ENCODE measurements around the gene TTLL9. TPM values are rescaled to one million over a fixed set of nuclear protein-coding genes. Genes with fewer than 3 reads are reported as not detected.
A peak's percentile ranks its signal among the peaks of the same experiment; 100 is the strongest.

Gene TTLL9
- total and polyA plus RNA-seq, 10 of the 15 experiments (the other 5 are each of a cell fraction or from before 2014, with no cell fraction given): 0.03 to 0.77 (median 0.11) TPM; not detected in 2

DNA sequence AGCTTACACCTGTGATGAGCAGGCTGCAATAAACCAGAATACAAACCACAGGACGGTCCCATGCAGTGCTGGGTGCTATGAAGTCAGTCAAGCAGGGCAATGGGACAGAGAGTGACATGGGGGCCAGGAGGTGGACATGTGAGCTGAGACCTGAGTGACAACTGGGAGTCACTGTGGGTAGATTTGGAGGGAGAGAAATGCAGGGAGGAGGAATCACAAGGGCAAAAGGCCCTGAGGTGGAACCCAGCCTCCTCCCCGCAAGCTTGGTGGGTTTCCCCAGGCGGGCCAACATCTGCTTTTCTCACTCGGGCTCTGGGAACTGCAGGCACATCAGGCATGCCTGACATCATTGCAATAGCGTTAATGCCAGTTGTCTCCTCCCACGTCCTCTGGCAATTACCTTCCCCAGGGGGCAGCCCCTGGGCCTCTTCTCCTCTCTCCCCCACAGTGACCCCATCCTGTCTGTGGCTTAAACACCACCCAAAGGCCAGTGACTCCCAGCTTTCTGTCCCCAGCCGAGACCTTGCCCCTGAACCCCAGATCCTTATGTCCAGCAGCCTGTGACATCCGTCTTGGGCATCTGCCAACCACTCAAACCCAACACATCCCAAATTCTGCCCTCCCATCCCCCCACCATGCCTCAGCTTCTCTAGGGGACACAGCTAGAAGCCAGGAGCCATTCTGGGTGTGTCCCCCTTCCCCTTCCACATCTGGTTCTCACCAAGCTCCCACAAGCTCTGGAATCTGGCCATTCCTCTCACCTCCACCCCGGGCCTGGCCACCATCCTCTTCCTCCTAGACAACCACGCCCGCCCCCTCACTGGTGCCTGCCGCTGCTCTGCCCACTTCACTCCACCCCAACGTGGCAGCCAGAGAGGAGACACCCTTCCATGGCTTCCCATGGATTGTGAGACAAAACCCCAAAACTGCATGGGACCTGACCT lies 53.2 kb downstream of the TTLL9 start (continued):
- TF ChIP-seq TCF12 (IDR thresholded peaks at IDR 0.05; ENCODE audit: low read depth, low read length) (peak; percentile 42; the same call in 1 of the 2 replicates), CBX5 (IDR thresholded peaks at IDR 0.05; ENCODE audit: low read depth) (no peak), TCF7 (IDR thresholded peaks at IDR 0.05; ENCODE audit: borderline replicate concordance) (no peak), ZNF207 (IDR thresholded peaks at IDR 0.05; ENCODE audit: borderline replicate concordance) (0 out of 2 replicates have a peak, but pooled peaks have one; percentile 47), SUPT20H (IDR thresholded peaks at IDR 0.05; ENCODE audit: borderline replicate concordance, control insufficient read depth, low read depth, low read length) (no peak), ZBTB11 (CRISPR knock-in tag; IDR thresholded peaks at IDR 0.05) (no peak), IRF3 (IDR thresholded peaks at IDR 0.05) (no peak), RAD51 (IDR thresholded peaks at IDR 0.05) (no peak; the same call in 1 of the 2 replicates), ZNF217 (IDR thresholded peaks at IDR 0.05) (no peak), ZNF24 (IDR thresholded peaks at IDR 0.05) (no peak), DPF2 (IDR thresholded peaks at IDR 0.05) (peak; percentile 86)
- TF ChIP-seq, protein P1, sequence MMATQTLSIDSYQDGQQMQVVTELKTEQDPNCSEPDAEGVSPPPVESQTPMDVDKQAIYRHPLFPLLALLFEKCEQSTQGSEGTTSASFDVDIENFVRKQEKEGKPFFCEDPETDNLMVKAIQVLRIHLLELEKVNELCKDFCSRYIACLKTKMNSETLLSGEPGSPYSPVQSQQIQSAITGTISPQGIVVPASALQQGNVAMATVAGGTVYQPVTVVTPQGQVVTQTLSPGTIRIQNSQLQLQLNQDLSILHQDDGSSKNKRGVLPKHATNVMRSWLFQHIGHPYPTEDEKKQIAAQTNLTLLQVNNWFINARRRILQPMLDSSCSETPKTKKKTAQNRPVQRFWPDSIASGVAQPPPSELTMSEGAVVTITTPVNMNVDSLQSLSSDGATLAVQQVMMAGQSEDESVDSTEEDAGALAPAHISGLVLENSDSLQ (IDR thresholded peaks at IDR 0.05): peak; percentile 83
- TF ChIP-seq, protein P2, sequence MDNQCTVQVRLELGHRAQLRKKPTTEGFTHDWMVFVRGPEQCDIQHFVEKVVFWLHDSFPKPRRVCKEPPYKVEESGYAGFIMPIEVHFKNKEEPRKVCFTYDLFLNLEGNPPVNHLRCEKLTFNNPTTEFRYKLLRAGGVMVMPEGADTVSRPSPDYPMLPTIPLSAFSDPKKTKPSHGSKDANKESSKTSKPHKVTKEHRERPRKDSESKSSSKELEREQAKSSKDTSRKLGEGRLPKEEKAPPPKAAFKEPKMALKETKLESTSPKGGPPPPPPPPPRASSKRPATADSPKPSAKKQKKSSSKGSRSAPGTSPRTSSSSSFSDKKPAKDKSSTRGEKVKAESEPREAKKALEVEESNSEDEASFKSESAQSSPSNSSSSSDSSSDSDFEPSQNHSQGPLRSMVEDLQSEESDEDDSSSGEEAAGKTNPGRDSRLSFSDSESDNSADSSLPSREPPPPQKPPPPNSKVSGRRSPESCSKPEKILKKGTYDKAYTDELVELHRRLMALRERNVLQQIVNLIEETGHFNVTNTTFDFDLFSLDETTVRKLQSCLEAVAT (IDR thresholded peaks at IDR 0.05): peak; percentile 73; the same call in 1 of the 2 replicates
- TF ChIP-seq, protein P3, sequence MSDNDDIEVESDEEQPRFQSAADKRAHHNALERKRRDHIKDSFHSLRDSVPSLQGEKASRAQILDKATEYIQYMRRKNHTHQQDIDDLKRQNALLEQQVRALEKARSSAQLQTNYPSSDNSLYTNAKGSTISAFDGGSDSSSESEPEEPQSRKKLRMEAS (IDR thresholded peaks at IDR 0.05; ENCODE audit: low read depth, low read length): no peak
